WERI-Rb-1 (cell line): Measurements from ENCODE around the gene PIP5K1B.

ENCODE experiments used
- DNase-seq: peaks from one replicate; pipeline ENCODE4 v3.0.0-alpha.2; 2020
- H3K27ac ChIP-seq: fragments of 250-450 bp; sonication (Bioruptor Pico); 2 replicates; pipeline ENCODE4 v1.5.1; 2020; ENCODE audit warnings: mild to moderate bottlenecking, moderate library complexity
- H3K27me3 ChIP-seq: fragments of 250-450 bp; sonication (Bioruptor Pico); 2 replicates; pipeline ENCODE4 v1.5.1; 2021; ENCODE audit warnings: mild to moderate bottlenecking, low read depth, moderate library complexity; ENCODE audit not compliant: insufficient read depth, severe bottlenecking
- H3K36me3 ChIP-seq: fragments of 250-450 bp; sonication (Bioruptor Pico); 2 replicates; pipeline ENCODE4 v1.5.1; 2020; ENCODE audit warnings: mild to moderate bottlenecking, moderate library complexity
- H3K4me3 ChIP-seq: 2 replicates; pipeline ENCODE4 v1.5.1; 2011; ENCODE audit warnings: low read depth, mild to moderate bottlenecking, control low read depth, low read length
- H3K9me3 ChIP-seq: fragments of 250-450 bp; sonication (Bioruptor Pico); 2 replicates; pipeline ENCODE4 v1.5.1; 2021; ENCODE audit warnings: mild to moderate bottlenecking, moderate library complexity; ENCODE audit not compliant: severe bottlenecking
- TF ChIP-seq, protein P1 (sequence below): IDR thresholded peaks from 2 replicates; pipeline ENCODE4 v1.5.1; 2011; ENCODE audit warnings: low read depth, mild to moderate bottlenecking, control low read depth, inconsistent platforms, low read length

PIP5K1B gene

DNA sequence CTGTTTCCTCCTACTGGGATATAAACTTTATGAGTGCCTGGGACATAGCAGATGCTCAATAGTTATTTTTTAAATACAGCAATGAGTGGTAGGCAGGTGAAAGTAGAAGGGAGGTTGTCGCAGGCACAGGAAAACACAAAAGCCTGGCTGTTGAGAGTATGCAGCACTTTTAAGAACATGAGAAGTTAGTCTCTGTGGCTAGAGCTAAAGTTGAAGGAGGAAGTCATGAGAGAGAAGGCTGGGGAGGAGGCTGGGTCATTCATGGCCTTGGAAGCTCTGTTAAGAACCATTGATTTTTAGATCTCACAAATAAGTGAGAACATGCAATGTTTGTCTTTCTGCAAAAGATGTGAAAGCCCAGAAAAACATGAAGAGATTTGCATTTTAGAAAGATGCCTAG lies 182.2 kb downstream of the PIP5K1B start:
- H3K27me3 ChIP-seq: peaks cover 10% of the 10 kb centered on the region
- H3K36me3 ChIP-seq: no peaks in the 10 kb centered on the region
- no peaks in the 10 kb centered on the region for H3K9me3 ChIP-seq
- TF ChIP-seq, protein P1, sequence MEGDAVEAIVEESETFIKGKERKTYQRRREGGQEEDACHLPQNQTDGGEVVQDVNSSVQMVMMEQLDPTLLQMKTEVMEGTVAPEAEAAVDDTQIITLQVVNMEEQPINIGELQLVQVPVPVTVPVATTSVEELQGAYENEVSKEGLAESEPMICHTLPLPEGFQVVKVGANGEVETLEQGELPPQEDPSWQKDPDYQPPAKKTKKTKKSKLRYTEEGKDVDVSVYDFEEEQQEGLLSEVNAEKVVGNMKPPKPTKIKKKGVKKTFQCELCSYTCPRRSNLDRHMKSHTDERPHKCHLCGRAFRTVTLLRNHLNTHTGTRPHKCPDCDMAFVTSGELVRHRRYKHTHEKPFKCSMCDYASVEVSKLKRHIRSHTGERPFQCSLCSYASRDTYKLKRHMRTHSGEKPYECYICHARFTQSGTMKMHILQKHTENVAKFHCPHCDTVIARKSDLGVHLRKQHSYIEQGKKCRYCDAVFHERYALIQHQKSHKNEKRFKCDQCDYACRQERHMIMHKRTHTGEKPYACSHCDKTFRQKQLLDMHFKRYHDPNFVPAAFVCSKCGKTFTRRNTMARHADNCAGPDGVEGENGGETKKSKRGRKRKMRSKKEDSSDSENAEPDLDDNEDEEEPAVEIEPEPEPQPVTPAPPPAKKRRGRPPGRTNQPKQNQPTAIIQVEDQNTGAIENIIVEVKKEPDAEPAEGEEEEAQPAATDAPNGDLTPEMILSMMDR: no peak
- no peak overlapping the region for H3K4me3 ChIP-seq
- no peak overlapping the region for H3K27ac ChIP-seq
- no peak for DNase-seq

DNA sequence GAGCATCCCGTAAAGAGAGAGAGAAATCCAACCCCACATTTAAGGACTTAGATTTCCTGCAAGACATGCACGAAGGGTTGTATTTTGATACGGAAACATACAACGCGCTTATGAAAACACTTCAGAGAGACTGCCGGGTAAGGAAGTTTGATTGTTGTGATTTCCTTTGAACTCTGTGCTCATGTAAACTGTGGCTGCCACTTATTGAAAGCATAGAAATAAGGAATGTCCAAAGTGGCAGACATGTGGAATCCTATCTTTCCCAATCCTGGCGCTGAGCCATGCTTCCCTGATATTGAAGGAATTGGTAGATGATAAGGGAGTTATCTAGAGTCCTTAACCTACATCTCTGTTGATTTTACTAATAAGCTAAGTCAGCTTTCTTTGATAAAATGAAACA lies 189.5 kb downstream of the PIP5K1B start:
- no peaks in the 10 kb centered on the region for H3K27me3 ChIP-seq
- no peaks in the 10 kb centered on the region for H3K9me3 ChIP-seq
- H3K36me3 ChIP-seq: no peaks in the 10 kb centered on the region
- TF ChIP-seq, protein P1: no peak
- no peak overlapping the region for H3K4me3 ChIP-seq
- DNase-seq: no peak
- no peak overlapping the region for H3K27ac ChIP-seq

DNA sequence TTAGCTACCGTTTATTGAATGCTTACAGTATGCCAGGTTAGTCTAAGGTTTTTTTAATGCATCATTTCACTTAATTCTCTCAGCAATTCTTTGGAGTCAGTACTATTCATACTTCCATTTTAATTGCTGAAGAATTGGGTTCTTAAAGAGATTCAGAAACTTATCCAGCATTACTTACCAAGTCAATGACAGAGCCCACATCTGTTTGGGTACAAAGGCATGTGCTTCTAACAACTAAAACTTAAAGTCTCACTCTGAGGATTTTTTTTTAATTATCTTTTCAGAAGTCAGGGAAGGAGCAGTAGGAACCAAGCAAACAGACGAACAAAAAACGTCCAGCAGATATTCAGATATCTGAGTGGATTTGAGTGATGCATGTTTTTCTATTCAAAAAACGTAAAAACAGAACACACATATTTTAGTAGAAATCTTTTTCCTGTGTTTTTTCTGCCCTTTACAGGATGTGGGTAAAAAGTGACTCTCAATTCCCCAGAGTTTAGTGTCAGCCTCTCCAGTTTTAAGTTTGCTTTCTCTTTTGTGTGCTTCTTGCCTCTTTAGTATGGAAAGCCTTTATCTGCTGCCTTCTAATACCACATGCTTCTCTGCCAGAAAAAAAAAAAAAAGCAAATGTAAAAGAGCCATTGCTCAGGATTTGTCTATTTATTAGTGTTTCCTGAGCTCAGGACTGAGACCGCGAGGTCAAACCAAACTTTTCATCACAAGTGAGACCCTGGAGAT lies 190.9 kb downstream of the PIP5K1B start:
- H3K9me3 ChIP-seq: no peaks in the 10 kb centered on the region
- TF ChIP-seq, protein P1: no peak
- no peaks in the 10 kb centered on the region for H3K27me3 ChIP-seq
- H3K27ac ChIP-seq: no peak overlapping the region
- no peak for DNase-seq
- H3K36me3 ChIP-seq: no peaks in the 10 kb centered on the region
- no peak overlapping the region for H3K4me3 ChIP-seq

DNA sequence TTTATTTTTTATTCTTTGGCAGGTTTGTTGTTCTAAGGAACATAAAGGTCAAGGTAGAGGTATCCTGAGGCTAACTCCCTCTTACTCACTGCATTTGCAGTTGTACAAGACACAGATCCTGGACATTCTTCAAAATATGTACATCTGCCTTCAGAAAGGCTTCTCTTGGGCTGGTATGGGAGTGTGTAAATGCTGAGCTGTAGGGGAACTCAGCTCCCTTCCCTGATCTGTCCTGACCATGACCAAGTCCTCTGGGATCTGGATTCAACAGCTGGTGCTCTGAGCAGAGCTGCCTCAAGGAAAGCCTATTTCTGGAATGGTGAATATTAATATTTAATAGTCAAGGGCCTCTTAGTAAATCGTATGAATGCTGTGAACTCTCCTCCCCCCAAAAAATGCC lies 191.4 kb downstream of the PIP5K1B start:
- TF ChIP-seq, protein P1: no peak
- DNase-seq: no peak
- H3K9me3 ChIP-seq: no peaks in the 10 kb centered on the region
- no peak overlapping the region for H3K27ac ChIP-seq
- H3K36me3 ChIP-seq: no peaks in the 10 kb centered on the region
- H3K4me3 ChIP-seq: no peak overlapping the region
- H3K27me3 ChIP-seq: no peaks in the 10 kb centered on the region

DNA sequence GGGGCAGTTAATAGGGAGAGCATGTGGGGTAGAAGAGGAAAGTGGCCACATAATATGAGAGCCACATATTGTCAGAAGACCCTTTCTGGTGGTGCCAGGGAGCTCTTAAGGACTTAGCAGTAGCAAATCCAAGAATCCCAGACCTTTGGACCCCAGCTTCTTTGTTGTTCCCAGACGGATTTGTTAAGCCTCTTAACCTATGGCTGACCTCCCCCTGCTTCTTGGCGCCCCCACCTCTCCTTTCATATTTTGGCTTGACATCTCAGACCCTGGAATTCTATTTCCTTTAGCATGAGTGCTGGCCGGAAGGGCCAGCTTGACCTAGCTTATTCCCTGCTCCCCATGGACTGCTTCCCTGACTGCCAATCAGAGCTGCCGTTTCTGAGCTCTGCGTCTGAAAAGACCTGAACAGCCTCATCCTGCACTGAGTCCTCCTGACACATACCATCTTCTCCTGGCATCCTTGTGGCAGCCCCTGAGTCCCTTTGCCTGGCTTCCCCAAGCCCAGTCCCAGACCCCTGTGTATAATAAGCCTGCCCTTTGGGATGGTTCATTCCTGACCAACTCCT lies 192.6 kb downstream of the PIP5K1B start:
- H3K27ac ChIP-seq: no peak overlapping the region
- no peaks in the 10 kb centered on the region for H3K27me3 ChIP-seq
- TF ChIP-seq, protein P1: no peak
- no peak for DNase-seq
- H3K9me3 ChIP-seq: no peaks in the 10 kb centered on the region
- H3K4me3 ChIP-seq: no peak overlapping the region
- H3K36me3 ChIP-seq: no peaks in the 10 kb centered on the region
